Measurements from ENCODE around the gene PKD1. TPM values are rescaled to one million over a fixed set of nuclear protein-coding genes. Genes with fewer than 3 reads are reported as not detected.

Gene PKD1
- total RNA-seq, 4 donors from 2014 or later, result 297 to 459 (median 366) TPM

GRCh38 chr16:2040041-2040786 is 95.5 kb downstream of the PKD1 start:
- WGBS, result 80% methylated on average over 5 of the region's 24 CpGs
- TF ChIP-seq POLR2A (IDR thresholded peaks at IDR 0.05; ENCODE audit: low read depth), result no peak
- no peak for TF ChIP-seq EP300 (IDR thresholded peaks at IDR 0.05)
- no peak for TF ChIP-seq CTCF (IDR thresholded peaks at IDR 0.05)
- TF ChIP-seq POLR2AphosphoS5 (IDR thresholded peaks at IDR 0.05), result no peak
- intact Hi-C loops (cut with DNase I), result no loop called here
- Histone ChIP-seq H3K27ac (replicated peaks in 1 of 4) (peak overlapping the region; percentile 83 to 92 (median 86)), H3K27me3 (no peaks in the 10 kb centered on the region), H3K4me3 (no peak overlapping the region), H3K4me1 (peaks cover 84 to 93% (median 92%) of the 10 kb centered on the region in 4 donors), H3K9me3 (no peaks in the 10 kb centered on the region), H3K36me3 (peaks cover 0 to 43% (median 24%) of the 10 kb centered on the region in 4 donors)
- DNase-seq (ENCODE audit: extremely low spot score), result no peak

- intact Hi-C loops (cut with DNase I), result no loop called here
- Histone ChIP-seq H3K4me3 (peak overlapping the region in 2 of 4 donors; percentile 19 to 20), H3K27ac (replicated peaks in 1 of 4) (peak overlapping the region; percentile 83 to 92 (median 86)), H3K27me3 (no peaks in the 10 kb centered on the region), H3K4me1 (peaks cover 89 to 94% (median 92%) of the 10 kb centered on the region in 4 donors), H3K36me3 (peaks cover 0 to 50% (median 22%) of the 10 kb centered on the region in 4 donors), H3K9me3 (no peaks in the 10 kb centered on the region)
- peak; percentile 94 for DNase-seq (ENCODE audit: extremely low spot score)
- TF ChIP-seq CTCF (IDR thresholded peaks at IDR 0.05), result no peak
- TF ChIP-seq POLR2AphosphoS5 (IDR thresholded peaks at IDR 0.05), result peak; percentile 51 to 60
- no peak for TF ChIP-seq POLR2A (IDR thresholded peaks at IDR 0.05; ENCODE audit: low read depth)
- no peak for TF ChIP-seq EP300 (IDR thresholded peaks at IDR 0.05)
- 43% methylated on average over 19 of the region's 29 CpGs for WGBS
Observed at GRCh38 chr16:2039274-2040031, 96.2 kb downstream of the PKD1 start.

Small RNA genes lying within 50 kb of the gene (small RNA-seq; reads per million reads assigned to genes)
- gene MIR1225 (1.3 to 8.3 (median 4.7) reads per million in 3 donors), gene MIR3180-5 (0 reads per million in 3 donors), gene MIR4516 (0 reads per million in 3 donors), gene RF00019 (0 reads per million in 3 donors), gene SNORD60 (0 reads per million in 3 donors)

Other genes starting within 250 kb of the PKD1 start
- gene HS3ST6, start 217.5 kb downstream of the PKD1 start, total RNA-seq, result not detected
- gene MSRB1, start 192.7 kb downstream of the PKD1 start, total RNA-seq, result 10 to 100 TPM; 46.0 to 78.7 (median 53.1) TPM
- gene RPL3L, start 181.2 kb downstream of the PKD1 start, total RNA-seq, result not detected
- 100 to 1,000 TPM; 249 to 381 (median 295) TPM for gene NDUFB10, start 176.4 kb downstream of the PKD1 start, total RNA-seq
- 1,000 to 10,000 TPM; 1,144 to 2,342 (median 1,414) TPM for gene RPS2, start 171.1 kb downstream of the PKD1 start, total RNA-seq
- gene RNF151, start 169.0 kb downstream of the PKD1 start, total RNA-seq, result not detected
- gene TBL3, start 163.8 kb downstream of the PKD1 start, total RNA-seq, result 10 to 100 TPM; 27.0 to 42.9 (median 36.9) TPM
- under 1 TPM in 1 of 4 donors, not detected in 3; 0.52 TPM for gene NOXO1, start 154.4 kb downstream of the PKD1 start, total RNA-seq
- gene GFER, start 151.7 kb downstream of the PKD1 start, total RNA-seq, result 10 to 100 TPM; 14.1 to 38.5 (median 23.7) TPM
- 1 to 10 TPM; 2.1 to 5.6 (median 3.3) TPM for gene SYNGR3, start 145.9 kb downstream of the PKD1 start, total RNA-seq
- 10 to 100 TPM; 23.3 to 46.5 (median 34.9) TPM for gene ZNF598, start 126.1 kb downstream of the PKD1 start, total RNA-seq
- gene NPW, start 116.1 kb downstream of the PKD1 start, total RNA-seq, result not detected
- gene NHERF2, start 109.0 kb downstream of the PKD1 start, total RNA-seq, result 100 to 1,000 TPM in 2 of 4 donors, 10 to 100 TPM in 2; 45.3 to 130 (median 88.3) TPM
- 10 to 100 TPM; 11.8 to 25.2 (median 18.9) TPM for gene NTHL1, start 88.1 kb downstream of the PKD1 start, total RNA-seq
- gene TSC2, start 87.9 kb downstream of the PKD1 start, total RNA-seq, result 10 to 100 TPM; 41.3 to 71.7 (median 52.0) TPM
- not detected for gene RAB26, start 12.7 kb upstream of the PKD1 start, total RNA-seq
- gene TRAF7, start 19.9 kb upstream of the PKD1 start, total RNA-seq, result 10 to 100 TPM; 42.6 to 64.5 (median 54.3) TPM
- under 1 TPM; under 0.01 to 0.32 (median 0.09) TPM for gene CASKIN1, start 60.7 kb upstream of the PKD1 start, total RNA-seq
- gene MLST8, start 69.6 kb upstream of the PKD1 start, total RNA-seq, result 10 to 100 TPM; 23.7 to 62.8 (median 36.3) TPM
- 1 to 10 TPM; 1.2 to 6.8 (median 5.7) TPM for gene BRICD5, start 75.0 kb upstream of the PKD1 start, total RNA-seq
- gene PGP, start 78.9 kb upstream of the PKD1 start, total RNA-seq, result 10 to 100 TPM in 3 of 4 donors, 1 to 10 TPM in 1; 8.9 to 20.0 (median 13.7) TPM
- 10 to 100 TPM; 19.1 to 39.7 (median 28.5) TPM for gene E4F1, start 87.7 kb upstream of the PKD1 start, total RNA-seq
- gene DNASE1L2, start 100.5 kb upstream of the PKD1 start, total RNA-seq, result under 1 TPM; 0.50 to 0.86 (median 0.67) TPM
- 100 to 1,000 TPM in 1 of 4 donors, 10 to 100 TPM in 3; 51.9 to 115 (median 86.6) TPM for gene ECI1, start 115.7 kb upstream of the PKD1 start, total RNA-seq
- gene RNPS1, start 132.2 kb upstream of the PKD1 start, total RNA-seq, result 100 to 1,000 TPM; 114 to 179 (median 151) TPM
- gene ABCA3, start 204.8 kb upstream of the PKD1 start, total RNA-seq, result 10 to 100 TPM; 10.4 to 30.7 (median 18.1) TPM